Upper lobe of left lung (tissue), 6 donors: ENCODE data around the gene COPG2. TPM values are rescaled to one million over a fixed set of nuclear protein-coding genes. Genes with fewer than 3 reads are reported as not detected.

Experiments used
- ATAC-seq, 2 donors: fragments of 200-7000 bp; cut with Tn5 transposase; one replicate each; pipeline ENCODE4 v1.9.1; 2022; ENCODE audit warnings: mild to moderate bottlenecking in 2 of 2, moderate library complexity in 2 of 2; ENCODE audit not compliant: low FRiP score in 2 of 2
- DNase-seq, 2 donors: peaks; one replicate each; pipeline ENCODE4 v3.0.0-alpha.2; 2019 to 2020
- H3K27ac ChIP-seq, 4 donors: fragments of 200-600 bp; sonication (generic); one replicate each; pipeline ENCODE4 v1.5.1; 2016 to 2019
- H3K27me3 ChIP-seq, 4 donors: fragments of 200-600 bp; sonication (generic); one replicate each; pipeline ENCODE4 v1.5.1; 2017 to 2019
- H3K36me3 ChIP-seq, 4 donors: fragments of 200-600 bp; sonication (generic); one replicate each; pipeline ENCODE4 v1.5.1; 2016 to 2019
- H3K4me1 ChIP-seq, 4 donors: fragments of 200-600 bp; sonication (generic); one replicate each; pipeline ENCODE4 v1.5.1; 2018 to 2019
- H3K4me3 ChIP-seq, 4 donors: fragments of 200-600 bp; sonication (generic); one replicate each; pipeline ENCODE4 v1.5.1; 2017 to 2019; ENCODE audit warnings: mild to moderate bottlenecking in 2 of 4, moderate library complexity in 1 of 4
- H3K9me3 ChIP-seq, 4 donors: fragments of 200-600 bp; sonication (generic); one replicate each; pipeline ENCODE4 v1.5.1; 2018 to 2019
- CTCF ChIP-seq, 6 experiments: fragments of 450-650 bp in 4 of 6; fragments of 200-600 bp in 2 of 6; sonication (generic) in 2 of 6; IDR thresholded peaks; one replicate each; pipeline ENCODE4 v1.5.1; 2016 to 2019; ENCODE audit warnings: antibody characterized with exemption in 6 of 6
- EP300 ChIP-seq, 4 donors: sonication (generic); formaldehyde crosslinking; IDR thresholded peaks; one replicate each; pipeline ENCODE4 v1.5.1; 2017; ENCODE audit warnings: antibody characterized with exemption in 4 of 4, control low read depth in 2 of 4
- POLR2A ChIP-seq, 4 donors: fragments of 450-650 bp; IDR thresholded peaks; one replicate each; pipeline ENCODE4 v1.5.1; 2016 to 2017; ENCODE audit warnings: antibody characterized with exemption in 4 of 4, mild to moderate bottlenecking in 2 of 4
- POLR2AphosphoS5 ChIP-seq, 2 donors: sonication (generic); formaldehyde crosslinking; IDR thresholded peaks; one replicate each; pipeline ENCODE4 v1.5.1; 2017; ENCODE audit warnings: antibody characterized with exemption in 2 of 2
- WGBS, 2 donors: methylation state at CpG; one replicate each; pipeline ENCODE4 v1.1.5; 2017 to 2018; 5-methylcytosine and 5-hydroxymethylcytosine counted together
- total RNA-seq, 6 donors: library from RNA; depleted of rRNA in 4 of 6; stranded (reverse); fragments of >200 nt in 4 of 6; gene quantifications; one replicate each; pipeline versions ENCODE4 v1.1.0 to v1.2.1, GENCODE V29; 2016 to 2021
- donor health status: DM: no; HTN: no; CAD: no; lungs with moderate emphysema.
- donor health status: DM: no; HTN: yes; CAD: no; lungs with severe emphysema.

COPG2 gene
- total RNA-seq, 6 donors from 2014 or later: 8.4 to 18.7 (median 13.9) TPM

GRCh38 chr7:130655286-130655685, 13.3 kb downstream of the COPG2 start:
- peaks cover 0 to 7% (median 0%) of the 10 kb centered on the region in 4 donors for H3K36me3 ChIP-seq
- DNase-seq (no peak), ATAC-seq (no peak)
- H3K4me1 ChIP-seq: no peaks in the 10 kb centered on the region
- 71 to 77% methylated on average over 4 of the region's 4 CpGs for WGBS, 2 donors
- no peaks in the 10 kb centered on the region for H3K27me3 ChIP-seq
- no peak for TF ChIP-seq POLR2A (IDR thresholded peaks at IDR 0.05)
- TF ChIP-seq POLR2AphosphoS5 (IDR thresholded peaks at IDR 0.05): no peak
- no peak for TF ChIP-seq EP300 (IDR thresholded peaks at IDR 0.05)
- TF ChIP-seq CTCF (IDR thresholded peaks at IDR 0.05): no peak
- H3K4me3 ChIP-seq: no peak overlapping the region
- H3K27ac ChIP-seq: no peak overlapping the region
- H3K9me3 ChIP-seq: no peaks in the 10 kb centered on the region

- ATAC-seq (no peak), DNase-seq (no peak)
- WGBS, 2 donors: 67 to 70% methylated on average over 1 of the region's 1 CpG
- no peak overlapping the region for H3K27ac ChIP-seq
- H3K27me3 ChIP-seq: no peaks in the 10 kb centered on the region
- peaks cover 0 to 4% (median 0%) of the 10 kb centered on the region in 4 donors for H3K36me3 ChIP-seq
- TF ChIP-seq POLR2AphosphoS5 (IDR thresholded peaks at IDR 0.05): no peak
- TF ChIP-seq POLR2A (IDR thresholded peaks at IDR 0.05): no peak
- TF ChIP-seq CTCF (IDR thresholded peaks at IDR 0.05): no peak
- TF ChIP-seq EP300 (IDR thresholded peaks at IDR 0.05): no peak
- H3K4me1 ChIP-seq: no peaks in the 10 kb centered on the region
- H3K9me3 ChIP-seq: no peaks in the 10 kb centered on the region
- no peak overlapping the region for H3K4me3 ChIP-seq
Observed at GRCh38 chr7:130654850-130655249, 13.7 kb downstream of the COPG2 start.

GRCh38 chr7:130650611-130651120, 17.9 kb downstream of the COPG2 start:
- H3K36me3 ChIP-seq: peaks cover 0 to 8% (median 0%) of the 10 kb centered on the region in 4 donors
- no peaks in the 10 kb centered on the region for H3K9me3 ChIP-seq
- no peaks in the 10 kb centered on the region for H3K27me3 ChIP-seq
- H3K27ac ChIP-seq: no peak overlapping the region
- no peak overlapping the region for H3K4me3 ChIP-seq
- ATAC-seq: no peak
- no peak for DNase-seq
- H3K4me1 ChIP-seq: no peaks in the 10 kb centered on the region
- 84 to 89% methylated on average over 1 of the region's 1 CpG for WGBS, 2 donors
- no peak for TF ChIP-seq POLR2AphosphoS5 (IDR thresholded peaks at IDR 0.05)
- TF ChIP-seq CTCF (IDR thresholded peaks at IDR 0.05): no peak
- TF ChIP-seq EP300 (IDR thresholded peaks at IDR 0.05): no peak
- no peak for TF ChIP-seq POLR2A (IDR thresholded peaks at IDR 0.05)

- no peaks in the 10 kb centered on the region for H3K4me1 ChIP-seq
- no peak overlapping the region for H3K4me3 ChIP-seq
- peaks cover 0 to 8% (median 0%) of the 10 kb centered on the region in 4 donors for H3K36me3 ChIP-seq
- no peaks in the 10 kb centered on the region for H3K9me3 ChIP-seq
- H3K27ac ChIP-seq: no peak overlapping the region
- DNase-seq (no peak), ATAC-seq (no peak)
- 84 to 89% methylated on average over 4 of the region's 4 CpGs for WGBS, 2 donors
- no peaks in the 10 kb centered on the region for H3K27me3 ChIP-seq
- TF ChIP-seq POLR2AphosphoS5 (IDR thresholded peaks at IDR 0.05): no peak
- no peak for TF ChIP-seq POLR2A (IDR thresholded peaks at IDR 0.05)
- no peak for TF ChIP-seq CTCF (IDR thresholded peaks at IDR 0.05)
- TF ChIP-seq EP300 (IDR thresholded peaks at IDR 0.05): no peak
Observed at GRCh38 chr7:130649004-130649790, 19.4 kb downstream of the COPG2 start.
